ENCODE measurements around the gene ACSM3. TPM values are rescaled to one million over a fixed set of nuclear protein-coding genes. Genes with fewer than 3 reads are reported as not detected.

Gene ACSM3
- total RNA-seq, 1 donor, result 67.1 TPM

DNA sequence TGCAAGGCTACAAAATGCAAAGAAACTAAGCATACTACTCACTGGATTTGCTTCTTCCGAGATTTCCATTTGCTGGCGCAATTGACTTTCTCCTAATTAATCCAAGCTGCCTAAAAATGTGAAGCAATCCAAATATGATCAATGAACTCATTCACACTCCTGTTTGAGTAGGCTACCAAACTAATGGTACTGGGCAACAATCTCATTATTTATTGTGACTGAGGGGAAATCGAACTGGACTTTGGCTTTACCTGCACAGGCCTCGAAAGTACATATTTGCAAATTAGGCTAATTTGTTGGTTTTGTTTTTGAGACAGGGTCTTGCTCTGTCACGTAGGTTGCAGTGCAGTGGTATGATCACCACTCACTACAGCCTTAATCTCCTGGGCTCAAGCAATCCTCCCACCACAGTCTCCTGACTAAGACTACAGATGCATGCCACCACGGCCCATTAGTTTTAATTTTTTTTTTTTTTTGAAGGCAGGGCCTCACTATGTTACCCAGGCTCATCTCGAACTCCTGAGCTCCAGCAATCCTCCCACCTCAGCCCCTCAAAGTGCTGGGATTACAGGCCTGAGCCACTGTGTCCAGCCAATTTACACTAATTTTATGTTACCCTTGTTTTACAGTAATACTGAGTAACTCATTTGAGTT is 39.9 kb downstream of the ACSM3 start:
- no peak for DNase-seq (ENCODE audit: low read depth in 2 of 3, low spot score in 2 of 3)

DNA sequence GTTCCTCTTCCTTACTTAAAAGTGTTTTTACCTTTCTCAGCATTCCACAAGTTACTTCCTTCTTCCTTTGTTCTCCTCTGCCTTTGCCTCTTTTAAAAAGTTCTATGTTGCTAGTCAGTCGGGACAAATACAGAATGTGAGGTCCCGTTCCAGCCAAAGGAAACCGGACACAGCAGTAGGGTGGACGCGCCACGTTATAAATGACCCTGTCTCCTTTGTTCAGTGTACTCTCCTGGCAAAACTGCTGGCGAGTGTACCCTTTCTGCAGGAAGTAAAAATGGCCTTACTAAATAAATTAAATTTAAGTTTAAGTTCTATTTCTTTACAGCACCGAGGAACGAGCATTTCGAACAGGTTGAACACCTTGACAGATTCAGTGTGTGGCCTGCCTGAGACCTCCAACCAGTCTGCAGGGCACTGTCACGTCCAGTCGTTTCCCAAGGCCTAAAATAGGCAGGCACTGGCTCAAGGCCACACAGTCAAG is 41.9 kb downstream of the ACSM3 start:
- peak in 1 of 3 donors; percentile 8 for DNase-seq (ENCODE audit: low read depth in 2 of 3, low spot score in 2 of 3)

DNA sequence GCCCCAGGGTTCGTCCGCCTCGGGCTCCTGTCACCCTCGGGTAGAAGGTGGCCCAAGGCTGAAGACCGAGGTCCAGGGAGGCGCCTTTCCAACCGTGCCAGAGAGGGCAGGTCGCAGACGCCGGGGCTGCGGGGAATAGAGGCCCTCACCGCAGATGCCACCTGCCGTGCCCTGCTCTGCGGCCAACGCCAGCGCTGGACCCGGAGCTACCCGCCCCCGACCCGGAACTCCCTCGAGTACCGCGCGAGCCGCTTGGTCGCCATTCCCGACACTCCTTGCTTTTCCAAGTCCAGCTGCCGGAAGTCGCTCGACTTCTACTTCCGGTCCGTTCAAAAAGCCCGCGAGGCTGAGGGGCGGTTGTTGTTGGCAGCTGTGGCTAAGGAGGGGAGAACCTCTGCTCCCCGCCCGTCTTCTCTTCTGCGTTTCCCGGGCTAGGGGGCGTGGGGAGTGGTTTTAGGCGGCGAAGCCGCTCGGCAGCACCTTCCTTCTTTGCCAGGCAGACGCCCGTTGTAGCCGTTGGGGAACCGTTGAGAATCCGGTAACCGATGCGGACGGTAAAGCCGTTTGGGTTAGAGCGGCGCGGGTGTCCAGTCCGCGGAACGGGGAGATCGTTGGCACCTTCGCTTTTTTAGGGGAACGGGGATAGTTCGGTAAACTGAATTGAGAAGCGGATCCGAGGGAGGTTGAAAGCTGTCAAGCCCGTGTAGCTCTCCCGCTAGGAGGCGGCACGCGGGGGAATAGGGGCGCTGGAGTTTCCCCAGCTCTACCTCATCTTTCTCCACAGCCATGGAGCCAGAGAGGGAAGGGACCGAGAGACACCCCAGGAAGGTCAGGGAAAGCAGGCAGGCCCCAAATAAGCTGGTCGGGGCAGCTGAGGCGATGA is 42.6 kb downstream of the ACSM3 start, which contains the start of the genes ERI2 and REXO5:
TSS of gene ERI2 (minus strand) at position 305 of the 883 bp plus-strand sequence. CDS start at position 263, 42 bp downstream.
TSS of gene REXO5 (plus strand) at position 360 of the 883 bp plus-strand sequence. CDS start at position 787, 427 bp downstream.
- peak; percentile 49 to 94 (median 92) for DNase-seq (ENCODE audit: low read depth in 2 of 3, low spot score in 2 of 3)

DNA sequence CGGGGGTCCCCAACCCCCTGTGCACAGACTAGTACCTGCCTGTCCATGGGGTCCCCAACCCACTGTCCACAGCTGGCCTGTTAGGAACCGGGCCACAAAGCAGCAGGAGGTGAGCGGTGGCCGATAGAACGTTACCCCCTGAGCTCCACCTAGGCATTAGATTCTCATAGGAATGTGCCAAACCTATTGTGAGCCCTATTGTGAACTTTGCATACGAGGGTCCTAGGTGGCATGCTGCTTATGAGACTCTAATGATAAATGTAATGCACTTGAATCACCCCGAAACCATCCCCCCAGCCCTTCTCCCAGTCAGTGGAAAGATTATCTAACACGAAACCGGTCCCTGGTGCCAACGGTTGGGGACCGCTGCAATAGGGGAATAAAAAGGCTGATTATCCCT is 44.0 kb downstream of the ACSM3 start:
- DNase-seq (ENCODE audit: low read depth in 2 of 3, low spot score in 2 of 3), result no peak

DNA sequence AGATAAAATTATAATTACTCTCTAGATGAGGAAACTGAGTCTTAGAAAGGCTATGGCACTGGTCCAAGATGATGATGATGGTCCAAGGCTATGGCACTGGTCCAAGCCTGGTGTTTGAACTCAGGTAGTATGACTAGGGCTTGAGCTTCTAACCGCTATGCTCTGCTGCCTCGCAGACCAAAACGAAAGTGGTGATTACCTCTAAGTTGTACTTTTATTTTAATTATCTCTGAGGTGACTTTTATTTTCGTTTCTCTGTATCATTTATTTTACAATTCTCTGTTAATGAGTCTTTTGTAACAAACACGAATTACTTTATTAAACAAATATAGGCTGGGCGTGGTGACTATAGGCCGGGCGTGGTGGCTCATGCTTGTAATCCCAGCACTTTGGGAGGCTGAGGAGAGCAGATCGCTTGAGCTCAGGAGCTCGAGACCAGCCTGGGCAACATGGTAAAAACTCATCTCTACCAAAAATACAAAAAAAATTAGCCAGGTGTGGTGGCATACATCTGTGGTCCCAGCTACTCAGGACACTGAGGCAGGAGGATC is 48.1 kb downstream of the ACSM3 start:
- no peak for DNase-seq (ENCODE audit: low read depth in 2 of 3, low spot score in 2 of 3)

DNA sequence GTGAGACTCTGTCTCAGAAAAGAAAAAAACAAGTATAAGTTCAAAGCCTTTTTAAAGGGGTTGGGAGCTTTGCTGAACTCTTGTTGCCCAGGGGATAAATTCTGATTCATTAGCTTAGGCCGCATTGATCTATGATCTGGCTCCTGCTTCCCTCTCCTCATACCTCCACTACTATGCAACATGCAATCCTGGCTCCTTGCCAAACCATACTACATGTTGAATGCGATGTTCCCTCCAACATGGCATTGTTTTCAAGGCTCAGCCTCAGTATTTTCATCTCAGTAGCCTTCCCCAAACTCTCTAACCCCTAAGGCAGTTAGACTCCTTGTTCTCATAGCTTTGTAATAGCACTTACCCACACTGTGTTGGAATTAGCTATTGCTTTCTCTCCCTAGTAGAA is 48.7 kb downstream of the ACSM3 start:
- no peak for DNase-seq (ENCODE audit: low read depth in 2 of 3, low spot score in 2 of 3)

DNA sequence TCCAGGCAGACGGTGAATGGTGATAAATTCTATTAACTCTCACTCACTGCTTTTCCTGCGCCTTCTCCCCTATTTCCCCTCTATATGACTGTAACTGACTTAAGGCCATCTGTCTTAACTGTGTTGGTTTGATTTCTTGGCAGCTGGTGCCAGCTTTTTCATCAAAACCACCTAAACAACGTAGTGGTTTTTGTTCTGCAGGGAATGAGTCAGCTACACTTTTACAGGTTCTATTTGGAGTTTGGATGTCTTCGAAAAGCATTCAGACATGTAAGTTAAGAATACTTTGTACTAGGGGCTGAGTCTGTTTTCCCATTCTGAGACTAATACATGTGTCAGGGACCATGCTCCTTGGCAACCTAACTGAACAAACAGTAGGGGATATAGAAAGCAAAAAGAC is 51.0 kb downstream of the ACSM3 start:
- DNase-seq (ENCODE audit: low read depth in 2 of 3, low spot score in 2 of 3), result peak in 2 of 3 donors; percentile 81 to 90

DNA sequence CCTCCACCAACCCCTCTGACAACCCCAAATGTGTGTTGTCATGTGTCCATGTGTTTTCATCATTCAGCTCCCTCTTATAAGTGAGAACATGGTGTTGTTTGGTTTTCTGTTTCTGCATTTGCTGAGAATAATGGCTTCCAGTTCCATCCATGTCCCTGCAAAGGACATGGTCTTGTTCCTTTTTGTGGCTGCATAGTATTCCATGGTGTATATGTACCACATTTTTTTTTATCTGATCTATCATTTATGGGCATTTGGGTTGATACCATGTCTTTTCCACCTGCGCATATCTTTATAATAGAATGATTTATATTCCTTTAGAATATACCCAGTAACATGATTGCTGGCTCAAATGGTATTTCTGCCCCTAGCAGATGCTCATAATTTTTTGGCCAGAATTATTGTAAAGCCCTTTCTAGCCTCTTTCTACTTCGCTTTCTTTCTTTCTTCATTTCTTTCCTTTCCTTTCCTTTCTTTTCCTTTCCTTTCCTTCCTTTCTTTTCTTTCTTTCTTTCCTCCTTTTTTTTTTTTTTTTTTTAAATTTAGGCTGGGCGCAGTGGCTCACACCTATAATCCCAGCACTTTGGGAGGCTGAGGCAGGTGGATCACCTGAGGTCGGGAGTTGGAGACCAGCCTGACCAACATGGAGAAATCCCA is 55.2 kb downstream of the ACSM3 start:
- no peak for DNase-seq (ENCODE audit: low read depth in 2 of 3, low spot score in 2 of 3)

DNA sequence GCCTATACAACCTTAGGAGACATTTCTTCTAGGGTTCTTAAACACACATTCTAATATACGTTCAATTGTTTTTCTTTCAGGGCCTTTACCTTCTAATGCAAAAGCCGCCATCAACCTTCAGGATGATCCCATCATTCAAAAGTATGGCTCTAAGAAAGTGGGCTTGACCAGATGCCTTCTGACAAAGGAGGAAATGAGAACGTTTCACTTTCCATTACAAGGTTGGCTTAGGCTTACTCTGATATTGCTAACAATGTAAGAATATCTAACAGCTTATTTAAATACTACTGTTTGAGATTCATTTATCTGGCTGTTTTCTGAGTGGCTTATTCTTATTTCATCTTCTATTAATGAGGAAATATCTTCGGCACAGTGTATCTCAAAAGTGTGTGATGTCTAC is 57.9 kb downstream of the ACSM3 start:
- DNase-seq (ENCODE audit: low read depth in 2 of 3, low spot score in 2 of 3), result no peak

DNA sequence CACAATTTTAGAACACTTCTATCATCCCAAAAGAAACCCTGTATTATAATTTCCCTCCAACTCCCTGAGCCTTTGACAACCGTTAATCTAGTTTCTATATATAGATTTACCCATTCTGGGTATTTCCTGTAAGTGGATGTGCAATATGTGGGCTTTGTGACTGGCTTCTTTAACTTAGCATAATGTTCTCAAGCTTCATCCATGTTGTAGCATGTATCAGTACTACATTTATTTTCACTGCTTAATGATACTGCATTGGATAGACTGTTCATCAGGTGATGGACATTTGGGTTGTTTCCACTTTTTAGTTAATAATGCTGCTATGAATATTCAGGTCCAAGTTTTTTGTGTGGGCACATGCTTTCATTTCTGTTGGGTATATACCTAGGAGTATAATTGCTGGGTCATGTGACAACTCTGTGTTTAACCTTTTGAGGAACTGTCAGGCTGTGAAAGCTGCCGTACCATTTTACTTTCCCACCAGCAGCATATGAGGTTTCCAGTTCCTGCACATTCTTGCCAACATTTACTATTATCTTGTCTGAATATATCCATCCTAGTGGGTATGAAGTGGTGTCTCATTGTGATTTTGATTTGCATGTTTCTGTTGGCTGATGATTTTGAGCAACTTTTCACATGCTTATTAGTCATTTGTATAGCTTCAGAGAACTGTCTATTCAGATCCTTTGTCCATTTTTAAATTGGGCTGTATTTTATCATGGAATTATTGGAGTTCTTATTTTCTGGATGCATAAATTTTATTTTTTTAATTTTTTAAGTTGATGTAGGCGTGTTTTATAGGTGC is 58.9 kb downstream of the ACSM3 start:
- DNase-seq (ENCODE audit: low read depth in 2 of 3, low spot score in 2 of 3), result no peak

DNA sequence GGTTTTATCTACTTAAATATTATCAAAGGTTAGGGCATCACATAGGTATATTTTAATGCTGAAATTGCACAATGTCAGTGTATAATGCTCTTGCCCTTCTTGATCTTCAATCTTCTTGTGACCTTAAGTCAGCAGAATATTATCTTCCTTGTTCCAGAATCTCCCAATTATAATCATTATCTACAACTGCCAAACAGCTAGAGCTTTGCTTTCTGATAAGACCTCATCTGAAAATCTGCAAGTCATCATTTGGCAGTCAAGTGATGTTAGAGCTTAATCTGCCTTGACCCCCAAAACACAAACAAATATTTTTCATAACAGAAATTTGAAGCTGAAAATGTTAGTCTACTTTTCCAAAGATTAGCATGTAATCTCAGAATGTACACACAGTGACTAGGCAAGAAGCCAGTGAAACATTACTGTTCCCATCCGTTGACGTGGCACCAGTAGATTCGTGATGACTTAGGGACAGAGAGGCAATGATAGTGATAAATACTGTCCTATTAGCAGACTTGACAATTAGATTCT is 62.3 kb downstream of the ACSM3 start:
- no peak for DNase-seq (ENCODE audit: low read depth in 2 of 3, low spot score in 2 of 3)

DNA sequence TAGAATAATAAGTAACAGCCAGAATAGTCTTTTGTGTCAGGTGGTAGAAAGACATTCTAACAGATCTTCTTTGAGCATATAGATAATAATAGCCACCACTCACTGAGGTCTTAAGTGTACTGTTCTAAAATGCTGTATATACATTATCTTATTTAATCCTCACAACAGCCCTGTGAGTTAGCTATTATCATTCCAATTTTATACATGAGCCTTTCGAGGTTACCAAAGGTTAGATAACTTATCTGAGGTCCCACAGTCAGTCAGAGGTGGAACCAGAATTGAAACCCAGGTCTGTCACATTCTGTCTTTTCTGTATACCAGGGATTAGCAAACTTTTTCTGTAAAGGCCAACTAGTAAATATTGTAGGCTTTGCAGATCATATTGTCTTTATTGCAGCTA is 65.7 kb downstream of the ACSM3 start:
- DNase-seq (ENCODE audit: low read depth in 2 of 3, low spot score in 2 of 3), result no peak

DNA sequence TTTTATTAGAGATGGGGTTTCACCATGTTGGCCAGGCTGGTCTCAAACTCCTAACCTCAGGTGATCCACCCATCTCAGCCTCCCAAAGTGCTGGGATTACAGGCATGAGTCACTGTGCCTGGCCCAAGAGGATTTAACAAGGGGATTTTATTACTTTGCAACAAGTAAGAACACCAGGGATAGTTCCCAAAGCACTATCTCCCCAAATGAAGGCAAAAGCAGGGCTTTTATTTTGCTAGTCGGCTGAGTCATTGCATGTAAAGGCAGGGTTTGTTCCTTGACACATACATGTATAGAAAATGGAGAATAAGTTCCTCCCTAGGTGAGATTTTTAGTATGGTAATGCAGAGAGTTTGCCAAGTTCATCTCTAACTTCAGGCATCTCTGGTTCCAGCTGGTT is 66.6 kb downstream of the ACSM3 start:
- no peak for DNase-seq (ENCODE audit: low read depth in 2 of 3, low spot score in 2 of 3)

DNA sequence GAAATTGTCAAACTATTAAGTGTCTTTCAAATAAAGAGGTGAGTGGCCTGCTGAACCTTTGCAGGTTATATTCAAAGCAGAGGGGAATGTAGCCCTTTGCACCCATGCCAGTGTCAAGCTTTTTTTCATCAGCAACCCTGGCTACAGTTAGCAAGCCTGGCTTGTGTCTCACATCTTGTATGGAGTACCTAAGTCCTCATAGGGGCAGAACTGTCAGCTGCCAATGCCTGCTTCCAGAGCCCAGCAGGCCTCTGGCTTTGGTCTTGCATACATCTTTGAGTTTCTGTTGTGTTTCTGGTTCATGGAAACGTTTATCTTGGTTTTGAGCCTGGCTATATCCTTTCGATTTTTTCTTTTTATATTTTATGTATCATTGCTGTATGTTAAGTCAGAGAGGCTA is 69.3 kb downstream of the ACSM3 start:
- no peak for DNase-seq (ENCODE audit: low read depth in 2 of 3, low spot score in 2 of 3)

DNA sequence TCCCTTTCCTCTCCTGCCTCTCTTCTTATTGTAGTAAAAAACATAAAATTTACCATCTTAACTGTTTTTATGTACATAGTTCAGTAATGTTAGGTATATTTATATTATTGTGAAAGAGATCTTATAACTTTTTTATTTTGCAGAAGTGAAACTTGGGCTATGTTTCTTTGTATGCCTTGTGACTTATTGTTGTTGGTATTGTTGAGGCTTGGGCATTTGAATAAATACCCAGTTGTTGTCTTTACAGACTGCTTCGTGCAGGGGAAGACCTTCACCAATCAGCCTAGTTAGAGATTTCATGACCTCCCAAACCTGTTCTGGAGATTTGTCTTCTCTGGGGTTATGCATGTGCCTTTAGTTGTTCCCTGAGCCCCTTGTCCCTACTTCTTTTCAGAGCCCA is 74.4 kb downstream of the ACSM3 start:
- DNase-seq (ENCODE audit: low read depth in 2 of 3, low spot score in 2 of 3), result no peak

DNA sequence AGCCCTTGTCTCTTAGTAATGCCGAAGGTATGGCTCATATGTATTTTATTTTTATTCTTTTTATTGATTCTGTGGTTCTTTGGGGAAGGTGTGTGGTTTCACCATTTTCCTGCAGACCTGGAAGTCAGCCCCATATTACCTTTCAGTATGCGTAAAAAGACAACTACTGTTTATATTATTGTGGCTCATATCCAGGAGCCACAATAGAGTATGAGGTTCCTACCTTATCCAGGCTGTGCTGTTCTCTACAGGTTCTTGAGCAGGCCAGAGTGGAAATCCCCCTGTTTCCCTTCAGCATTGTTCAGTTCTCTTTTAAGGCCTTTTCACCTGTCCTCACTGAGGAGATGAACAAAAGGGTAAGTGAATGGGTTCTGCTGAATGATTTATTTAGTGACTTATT is 75.7 kb downstream of the ACSM3 start:
- no peak for DNase-seq (ENCODE audit: low read depth in 2 of 3, low spot score in 2 of 3)

DNA sequence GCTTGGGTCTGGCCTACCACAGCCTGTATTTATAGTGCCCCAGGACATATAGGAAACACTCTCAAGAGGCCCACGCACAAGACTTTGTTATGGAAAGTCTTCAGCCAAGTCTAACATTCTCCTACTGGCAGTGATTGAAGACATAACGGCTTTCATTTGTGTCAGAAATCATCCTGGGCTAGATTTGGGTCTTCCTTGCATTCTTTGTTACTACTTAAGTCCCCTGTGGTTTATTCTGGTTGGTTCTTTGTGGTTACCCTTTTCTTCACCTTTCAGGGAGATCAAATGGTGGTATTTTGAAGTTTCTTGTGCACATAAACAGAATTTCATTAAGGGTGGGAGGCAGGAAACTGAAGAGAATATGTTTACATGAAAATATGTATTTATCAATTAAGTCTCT is 80.2 kb downstream of the ACSM3 start:
- no peak for DNase-seq (ENCODE audit: low read depth in 2 of 3, low spot score in 2 of 3)

DNA sequence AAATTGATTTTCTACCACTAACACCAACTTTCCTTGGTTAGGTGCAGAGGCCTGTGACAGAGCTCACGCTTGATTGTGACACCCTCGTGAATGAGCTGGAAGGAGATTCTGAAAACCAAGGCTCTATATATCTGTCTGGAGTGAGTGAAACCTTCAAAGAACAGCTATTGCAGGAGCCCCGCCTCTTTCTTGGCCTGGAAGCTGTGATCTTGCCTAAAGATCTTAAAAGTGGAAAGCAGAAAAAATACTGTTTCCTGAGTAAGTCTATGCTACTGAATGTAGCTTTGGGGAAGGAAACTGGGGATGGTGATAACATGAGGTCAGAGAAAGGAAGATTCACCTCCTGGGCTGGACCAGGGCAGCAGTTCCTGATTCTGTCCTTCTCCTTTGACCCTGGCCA is 80.8 kb downstream of the ACSM3 start:
- DNase-seq (ENCODE audit: low read depth in 2 of 3, low spot score in 2 of 3), result peak in 2 of 3 donors; percentile 30 to 47

DNA sequence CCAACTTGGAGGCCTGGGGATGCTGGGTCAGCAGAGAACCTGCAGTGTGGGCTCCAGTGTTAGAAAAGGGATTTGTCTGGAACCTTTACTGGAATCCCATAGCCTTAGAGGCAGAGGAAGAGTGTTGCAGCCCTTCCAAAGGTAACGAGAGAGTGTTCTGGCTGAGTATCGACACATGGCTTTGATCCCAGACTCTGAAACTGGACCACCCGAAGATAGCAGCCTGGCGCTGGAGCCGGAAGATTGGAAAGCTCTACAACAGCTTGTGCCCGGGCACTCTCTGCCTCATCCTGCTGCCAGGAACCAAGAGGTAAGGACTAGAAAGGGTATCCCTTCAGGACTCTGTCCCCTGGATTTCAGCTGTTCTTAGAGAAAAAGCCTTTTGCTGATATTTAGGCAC is 82.2 kb downstream of the ACSM3 start:
- DNase-seq (ENCODE audit: low read depth in 2 of 3, low spot score in 2 of 3), result no peak

DNA sequence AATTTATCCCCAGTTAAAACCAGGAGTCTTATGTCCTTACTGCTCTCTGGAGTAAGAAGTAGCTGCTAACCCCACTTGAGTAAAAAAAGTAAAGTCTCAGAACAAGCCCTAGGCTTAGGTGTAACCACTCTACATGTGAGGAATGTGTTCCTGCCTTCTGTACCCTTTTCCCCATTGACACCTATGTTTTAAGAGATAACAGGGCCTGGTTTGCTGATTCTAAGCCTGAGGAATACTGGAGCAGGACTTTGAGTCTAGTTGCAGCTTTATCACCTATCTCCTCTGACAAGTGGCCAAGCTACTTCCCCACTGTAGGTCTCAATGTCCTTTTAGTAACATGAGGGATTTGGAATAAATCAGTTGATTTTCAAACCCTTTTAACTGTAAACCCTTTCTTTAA is 82.7 kb downstream of the ACSM3 start:
- no peak for DNase-seq (ENCODE audit: low read depth in 2 of 3, low spot score in 2 of 3)

All from hematopoietic multipotent progenitor cell (in vitro differentiated cells).